NCI-H774 (cell line): ENCODE results near the gene GPR39.

Experiments used
- DNase-seq: peaks from one replicate; lab custom pipeline; 2025; lab: John Stamatoyannopoulos, UW

Gene GPR39

DNA sequence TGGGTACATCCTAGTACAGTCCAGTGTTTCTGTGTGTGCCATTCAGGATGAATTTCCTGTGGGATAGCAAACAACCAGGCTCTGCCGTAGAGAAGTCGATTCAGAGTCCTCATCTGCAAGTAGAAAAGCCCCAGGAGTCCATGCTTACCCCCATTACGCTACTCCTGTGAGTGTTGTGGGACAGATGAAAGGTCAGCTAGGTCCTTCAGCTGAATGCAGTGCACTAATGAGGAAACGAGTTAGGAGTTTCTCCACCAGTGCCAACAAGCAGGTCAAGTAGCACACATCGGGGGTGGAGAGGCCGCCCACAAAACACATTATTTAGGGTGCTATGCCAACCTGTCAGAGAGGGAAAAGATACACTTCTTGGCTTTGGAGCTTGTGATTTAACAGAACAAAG is 2.5 kb upstream of the GPR39 start:
- no peak for DNase-seq

GRCh38 chr2:132415256-132415914 is 1.2 kb upstream of the GPR39 start:
- no peak for DNase-seq

GRCh38 chr2:132415915-132416722 is 486 bp upstream of the GPR39 start:
- peak; percentile 89 for DNase-seq

DNA sequence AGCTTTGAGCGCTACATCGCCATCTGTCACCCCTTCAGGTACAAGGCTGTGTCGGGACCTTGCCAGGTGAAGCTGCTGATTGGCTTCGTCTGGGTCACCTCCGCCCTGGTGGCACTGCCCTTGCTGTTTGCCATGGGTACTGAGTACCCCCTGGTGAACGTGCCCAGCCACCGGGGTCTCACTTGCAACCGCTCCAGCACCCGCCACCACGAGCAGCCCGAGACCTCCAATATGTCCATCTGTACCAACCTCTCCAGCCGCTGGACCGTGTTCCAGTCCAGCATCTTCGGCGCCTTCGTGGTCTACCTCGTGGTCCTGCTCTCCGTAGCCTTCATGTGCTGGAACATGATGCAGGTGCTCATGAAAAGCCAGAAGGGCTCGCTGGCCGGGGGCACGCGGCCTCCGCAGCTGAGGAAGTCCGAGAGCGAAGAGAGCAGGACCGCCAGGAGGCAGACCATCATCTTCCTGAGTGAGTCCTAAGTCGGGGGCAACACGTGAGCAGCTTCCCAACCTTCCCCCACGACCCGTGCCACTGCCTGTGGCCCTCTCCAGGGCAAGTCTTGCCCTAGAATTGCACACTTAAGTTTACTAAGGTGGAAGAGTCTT is 928 bp downstream of the GPR39 start:
- no peak for DNase-seq

DNA sequence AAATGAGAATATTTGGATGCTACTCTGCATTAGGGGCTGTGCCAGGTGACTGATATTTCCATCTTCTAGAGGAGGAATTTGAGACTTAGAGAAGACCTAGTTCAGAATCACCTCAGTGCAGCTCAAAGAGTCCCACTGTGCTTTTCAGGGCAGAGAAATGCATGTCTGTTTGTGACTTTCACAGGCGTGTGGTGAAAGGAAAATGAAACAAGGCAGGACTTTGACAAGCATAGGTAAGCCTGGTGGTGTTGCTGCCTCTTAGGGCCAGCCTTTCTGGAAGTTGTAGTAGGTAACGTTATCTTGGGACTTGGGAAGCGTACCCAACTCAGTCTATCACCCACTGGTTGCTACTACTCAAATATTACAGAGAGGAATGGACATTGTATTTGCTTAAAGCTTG is 2.6 kb downstream of the GPR39 start:
- DNase-seq: no peak

DNA sequence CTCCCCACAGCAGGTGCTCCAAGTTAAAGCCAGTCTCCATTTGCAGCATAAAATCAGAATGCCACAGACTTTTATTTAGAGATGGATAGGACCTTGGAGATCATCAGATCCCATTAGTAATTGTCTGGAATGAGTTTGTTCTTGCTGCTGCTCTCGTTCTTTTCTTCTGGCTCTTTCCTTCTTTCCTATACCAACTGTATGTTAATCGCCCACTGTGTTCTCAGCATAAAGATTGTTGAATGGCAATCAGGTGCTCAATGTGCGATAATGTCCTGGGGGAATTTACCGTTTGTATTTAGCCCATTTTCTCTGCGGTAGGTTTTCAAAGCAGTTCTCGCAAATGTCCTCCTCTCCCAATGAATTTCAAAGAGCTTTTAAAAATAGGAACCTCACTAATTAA is 3.3 kb downstream of the GPR39 start:
- DNase-seq: no peak

GRCh38 chr2:132420816-132421805 is 4.5 kb downstream of the GPR39 start:
- DNase-seq: no peak

- no peak for DNase-seq
Measured at GRCh38 chr2:132422736-132423135, 6.1 kb downstream of the GPR39 start.

DNA sequence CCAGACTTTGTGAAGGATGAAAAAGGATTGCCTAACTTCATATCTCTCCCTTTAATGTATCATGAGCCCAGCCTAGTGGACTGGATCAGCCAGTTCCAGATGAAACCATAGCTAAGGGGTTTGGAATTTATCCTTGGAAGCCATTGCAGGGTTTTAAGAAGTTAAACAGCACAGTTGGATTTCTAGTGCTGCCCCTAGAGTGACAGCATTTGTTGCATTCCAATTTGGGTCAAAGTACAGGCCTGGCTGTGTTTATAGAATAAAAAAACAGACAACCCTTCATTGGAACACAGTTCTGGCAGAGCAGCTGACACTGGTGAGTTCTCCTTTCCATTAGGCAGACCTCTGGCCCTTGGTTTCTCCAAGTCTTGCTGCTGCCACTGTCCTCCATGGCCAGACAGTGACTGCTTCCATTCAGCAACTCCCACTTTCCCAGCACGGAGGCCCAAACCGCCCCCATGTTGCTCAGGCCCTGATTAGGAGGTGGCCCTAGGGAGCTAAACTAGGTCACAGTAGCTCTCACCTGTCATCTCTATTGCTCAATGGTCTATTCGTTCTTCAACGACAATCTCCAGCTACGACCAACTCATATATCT is 8.0 kb downstream of the GPR39 start:
- no peak for DNase-seq

DNA sequence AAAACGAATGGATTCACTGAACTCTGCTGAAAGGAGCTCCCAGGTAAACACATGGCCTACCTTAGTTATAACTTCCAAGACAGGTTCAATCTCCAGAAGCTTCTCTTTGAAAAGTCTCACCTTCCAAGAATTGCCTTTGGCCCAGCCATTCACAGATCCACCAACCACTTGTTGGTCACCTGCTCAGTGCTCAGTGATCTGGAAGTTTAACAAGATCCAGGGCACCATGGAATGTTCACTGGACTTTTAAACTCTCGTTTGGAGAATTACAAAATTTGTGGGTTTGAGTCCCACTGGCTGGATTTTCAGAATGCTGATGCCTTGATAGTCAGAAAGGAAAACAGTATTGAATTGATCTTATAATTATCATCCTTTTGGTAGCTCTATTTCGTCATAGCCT is 9.4 kb downstream of the GPR39 start:
- DNase-seq: no peak

GRCh38 chr2:132426656-132427055 is 10.1 kb downstream of the GPR39 start:
- DNase-seq: no peak

- DNase-seq: no peak
Measured at GRCh38 chr2:132429351-132429750, 12.7 kb downstream of the GPR39 start.

GRCh38 chr2:132429941-132430573 is 13.5 kb downstream of the GPR39 start:
- DNase-seq: no peak

GRCh38 chr2:132430895-132431294 is 14.3 kb downstream of the GPR39 start:
- no peak for DNase-seq

DNA sequence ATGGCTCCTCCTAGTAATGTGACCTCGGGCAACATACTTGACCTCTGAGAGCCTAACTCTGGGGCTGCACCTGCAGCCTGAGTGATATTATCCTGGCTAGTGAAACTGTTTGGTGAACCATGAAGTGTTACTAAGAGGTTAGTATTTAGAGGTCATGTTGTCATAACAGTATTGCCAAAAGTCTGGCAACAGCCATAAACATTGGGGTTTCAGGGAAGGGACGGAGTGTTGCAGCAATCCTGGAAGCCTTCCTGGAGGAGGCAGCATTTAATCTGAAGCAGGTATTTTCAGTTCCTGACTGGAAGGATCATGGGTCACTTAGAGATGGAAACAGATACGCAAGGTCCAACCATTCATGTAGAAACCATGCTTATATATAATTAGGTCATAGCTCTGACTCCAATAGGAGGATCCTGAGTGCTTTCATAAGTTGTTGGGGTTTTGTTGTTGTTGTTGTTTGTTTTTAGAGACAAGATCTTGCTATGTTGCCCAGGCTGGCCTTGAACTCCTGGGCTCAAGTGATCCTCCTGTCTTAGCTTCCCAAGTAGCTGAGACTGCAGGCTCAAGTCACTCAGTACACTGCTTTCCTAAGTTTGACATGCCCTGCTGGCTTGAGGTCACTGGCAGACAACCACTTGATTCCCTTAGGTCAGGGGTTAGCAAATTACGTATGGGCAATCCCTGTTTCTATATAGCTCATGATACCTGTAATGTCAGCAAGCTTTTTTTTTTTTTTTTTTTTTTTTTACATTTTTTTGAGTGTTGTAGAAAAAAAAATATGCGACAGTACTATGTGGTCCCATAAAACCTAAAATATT is 21.5 kb downstream of the GPR39 start:
- DNase-seq: no peak

GRCh38 chr2:132438691-132439090 is 22.1 kb downstream of the GPR39 start:
- no peak for DNase-seq

GRCh38 chr2:132439703-132440398 is 23.2 kb downstream of the GPR39 start:
- no peak for DNase-seq

DNA sequence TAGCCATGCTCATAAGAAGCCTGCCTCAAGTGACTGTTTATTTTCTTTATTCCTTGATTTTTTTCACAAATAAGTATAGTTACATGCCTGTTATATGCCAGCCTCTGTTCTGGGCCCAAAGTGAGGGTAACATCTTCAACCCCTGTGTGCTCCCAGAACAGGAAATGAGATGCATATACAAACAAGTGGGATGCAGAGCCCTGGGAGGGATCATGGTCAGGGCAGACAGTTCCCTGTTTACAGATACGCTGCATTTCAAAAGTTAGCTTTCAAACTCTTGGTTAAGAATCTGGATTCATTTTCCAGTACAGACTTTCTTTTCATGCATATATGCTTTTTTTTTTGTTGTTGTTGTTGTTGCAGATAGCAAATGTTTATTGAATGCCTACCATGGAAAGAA is 24.4 kb downstream of the GPR39 start:
- DNase-seq: no peak

DNA sequence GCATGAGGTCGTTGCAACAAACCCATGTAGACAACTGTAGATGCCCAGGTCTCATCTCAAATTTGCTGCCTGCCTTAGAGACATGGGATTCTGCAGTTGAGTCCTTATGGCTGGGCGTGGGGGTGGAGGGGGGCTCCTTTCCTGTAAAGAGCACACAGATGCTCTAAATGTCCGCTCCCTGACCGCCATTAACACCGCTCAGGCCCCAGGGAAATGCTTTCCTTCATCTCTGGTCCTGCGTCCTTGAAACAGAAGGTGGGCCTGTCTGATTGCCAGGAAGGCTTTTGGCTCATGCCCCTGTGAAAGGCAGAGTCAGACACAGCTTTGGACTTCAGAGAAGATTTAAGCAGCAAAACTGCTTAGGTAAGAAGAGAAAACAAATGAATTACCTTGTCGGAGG is 25.7 kb downstream of the GPR39 start:
- DNase-seq: no peak

DNA sequence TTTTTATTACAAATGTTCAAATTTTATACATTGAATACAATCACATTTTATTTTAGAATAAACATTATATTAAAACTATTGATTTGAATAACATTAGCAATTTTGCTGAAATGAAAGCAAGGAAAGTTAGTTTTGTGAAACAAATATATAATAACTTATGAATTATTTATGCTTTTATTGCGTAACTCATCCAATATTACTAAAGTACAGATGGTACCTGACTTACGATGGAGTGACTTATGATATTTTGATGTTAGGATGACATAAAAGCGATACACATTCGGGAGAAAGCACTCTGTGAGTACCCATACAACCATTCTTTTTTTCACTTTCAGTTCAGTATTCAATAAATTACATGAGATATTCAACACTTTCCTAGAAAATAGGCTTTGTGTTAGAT is 26.5 kb downstream of the GPR39 start:
- DNase-seq: no peak
